Loucy (cell line): ENCODE results near the gene COL8A1.

Source experiments
- H2AFZ ChIP-seq: fragments of 200-600 bp; sonication (generic); 2 replicates; pipeline ENCODE4 v1.6.0; 2016; ENCODE audit warnings: antibody characterized with exemption, mild to moderate bottlenecking, low read length, moderate library complexity
- H3F3A ChIP-seq: fragments of 200-600 bp; 2 replicates; pipeline ENCODE4 v1.6.0; 2016; ENCODE audit warnings: antibody characterized with exemption, low read depth, mild to moderate bottlenecking
- H3K27me3 ChIP-seq: fragments of 200-600 bp; sonication (generic); 2 replicates; pipeline ENCODE4 v1.6.1; 2014; ENCODE audit warnings: low read length, mild to moderate bottlenecking; ENCODE audit not compliant: insufficient read depth, poor library complexity, severe bottlenecking
- H3K36me3 ChIP-seq: fragments of 200-600 bp; sonication (generic); 2 replicates; pipeline ENCODE4 v1.6.1; 2016; ENCODE audit warnings: low read length; ENCODE audit not compliant: insufficient read depth
- H3K4me1 ChIP-seq: fragments of 200-600 bp; sonication (generic); 2 replicates; pipeline ENCODE4 v1.5.1; 2014; ENCODE audit warnings: low read length, mild to moderate bottlenecking; ENCODE audit not compliant: insufficient read depth, poor library complexity, severe bottlenecking
- H3K4me2 ChIP-seq: fragments of 200-600 bp; sonication (generic); 2 replicates; pipeline ENCODE4 v1.6.0; 2014; ENCODE audit warnings: antibody characterized with exemption, low read length, low read depth, mild to moderate bottlenecking; ENCODE audit not compliant: poor library complexity, severe bottlenecking
- H3K4me3 ChIP-seq: fragments of 200-600 bp; sonication (generic); 2 replicates; pipeline ENCODE4 v1.5.1; 2014; ENCODE audit warnings: low read length, mild to moderate bottlenecking, mixed read lengths; ENCODE audit not compliant: poor library complexity, severe bottlenecking
- H3K79me2 ChIP-seq: fragments of 200-600 bp; sonication (generic); 2 replicates; pipeline ENCODE4 v1.6.1; 2014; ENCODE audit warnings: low read length; ENCODE audit not compliant: insufficient read depth
- H3K9ac ChIP-seq: fragments of 200-600 bp; sonication (generic); 2 replicates; pipeline ENCODE4 v1.6.0; 2014; ENCODE audit warnings: mild to moderate bottlenecking, low read depth, low read length, moderate library complexity; ENCODE audit not compliant: poor library complexity, severe bottlenecking
- H3K9me2 ChIP-seq: fragments of 200-600 bp; sonication (generic); replicated peaks from 2 replicates; pipeline ENCODE4 v1.6.1; 2016; ENCODE audit warnings: low read depth, low read length, mixed read lengths
- H3K9me3 ChIP-seq: fragments of 200-600 bp; sonication (generic); 2 replicates; pipeline ENCODE4 v1.6.1; 2014; ENCODE audit warnings: mild to moderate bottlenecking, antibody characterized with exemption, low read length, low read depth; ENCODE audit not compliant: insufficient read depth
- H4K20me1 ChIP-seq: fragments of 200-600 bp; sonication (generic); 2 replicates; pipeline ENCODE4 v1.6.0; 2014; ENCODE audit warnings: antibody characterized with exemption, low read length, mild to moderate bottlenecking; ENCODE audit not compliant: insufficient read depth, poor library complexity, severe bottlenecking
- CTCF ChIP-seq: fragments of 200-600 bp; sonication (generic); conservative IDR thresholded peaks from 2 replicates; pipeline ENCODE4 v1.5.1; 2014; ENCODE audit warnings: mild to moderate bottlenecking, antibody characterized with exemption, low read length
- EZH2phosphoT487 ChIP-seq: fragments of 200-600 bp; IDR thresholded peaks from 2 replicates; pipeline ENCODE4 v1.6.1; 2018; ENCODE audit warnings: antibody characterized with exemption, mild to moderate bottlenecking, moderate library complexity, borderline replicate concordance

Gene COL8A1

GRCh38 chr3:99829844-99830243 is 191.4 kb downstream of the COL8A1 start:
- TF ChIP-seq EZH2phosphoT487, result no peak
- no peaks in the 10 kb centered on the region for H3K9me3 ChIP-seq

GRCh38 chr3:99833617-99834205 is 195.3 kb downstream of the COL8A1 start:
- H3K9me2 ChIP-seq, result no peaks in the 10 kb centered on the region
- H3K4me1 ChIP-seq, result no peaks in the 10 kb centered on the region
- no peaks in the 10 kb centered on the region; the same call in 1 of the 2 replicates for H3K79me2 ChIP-seq
- H3F3A ChIP-seq, result no peaks in the 10 kb centered on the region
- H3K9ac ChIP-seq, result no peak overlapping the region
- H3K9me3 ChIP-seq, result no peaks in the 10 kb centered on the region
- H3K4me3 ChIP-seq, result no peak overlapping the region
- TF ChIP-seq CTCF, result no peak
- TF ChIP-seq EZH2phosphoT487, result no peak
- no peaks in the 10 kb centered on the region for H4K20me1 ChIP-seq
- no peak overlapping the region for H3K4me2 ChIP-seq
- no peak overlapping the region for H2AFZ ChIP-seq
- H3K27me3 ChIP-seq, result no peaks in the 10 kb centered on the region
- H3K36me3 ChIP-seq, result no peaks in the 10 kb centered on the region

More at GRCh38 chr3:99829844-99830243, 191.4 kb downstream of the COL8A1 start:
- Histone ChIP-seq H3K9ac (no peak overlapping the region), H3K4me1 (peaks cover 6% of the 10 kb centered on the region), H3K4me3 (no peak overlapping the region), H3K79me2 (0 out of 2 replicates have a peak, but pooled peaks cover 1% of the 10 kb centered on the region), H2AFZ (no peak overlapping the region), H3K27me3 (no peaks in the 10 kb centered on the region), H3K36me3 (no peaks in the 10 kb centered on the region), H4K20me1 (no peaks in the 10 kb centered on the region), H3F3A (no peaks in the 10 kb centered on the region), H3K9me2 (no peaks in the 10 kb centered on the region), H3K4me2 (no peak overlapping the region)

- no peaks in the 10 kb centered on the region; the same call in 1 of the 2 replicates for H3K79me2 ChIP-seq
- H3K36me3 ChIP-seq, result no peaks in the 10 kb centered on the region
- no peaks in the 10 kb centered on the region for H3K9me2 ChIP-seq
- H2AFZ ChIP-seq, result no peak overlapping the region
- no peak for TF ChIP-seq EZH2phosphoT487
- no peak for TF ChIP-seq CTCF
- H3K9ac ChIP-seq, result no peak overlapping the region
- H3F3A ChIP-seq, result no peaks in the 10 kb centered on the region
- no peak overlapping the region for H3K4me2 ChIP-seq
- no peaks in the 10 kb centered on the region for H4K20me1 ChIP-seq
- no peaks in the 10 kb centered on the region for H3K9me3 ChIP-seq
- H3K27me3 ChIP-seq, result no peaks in the 10 kb centered on the region
- H3K4me1 ChIP-seq, result no peaks in the 10 kb centered on the region
- H3K4me3 ChIP-seq, result no peak overlapping the region
Observed at GRCh38 chr3:99834211-99834957, 196.0 kb downstream of the COL8A1 start.
